Measurements from ENCODE around the gene SLC16A13. TPM values are rescaled to one million over a fixed set of nuclear protein-coding genes. Genes with fewer than 3 reads are reported as not detected.

SLC16A13 gene
- total and polyA plus RNA-seq, 4 donors: 2.3 to 43.2 (median 29.9) TPM

DNA sequence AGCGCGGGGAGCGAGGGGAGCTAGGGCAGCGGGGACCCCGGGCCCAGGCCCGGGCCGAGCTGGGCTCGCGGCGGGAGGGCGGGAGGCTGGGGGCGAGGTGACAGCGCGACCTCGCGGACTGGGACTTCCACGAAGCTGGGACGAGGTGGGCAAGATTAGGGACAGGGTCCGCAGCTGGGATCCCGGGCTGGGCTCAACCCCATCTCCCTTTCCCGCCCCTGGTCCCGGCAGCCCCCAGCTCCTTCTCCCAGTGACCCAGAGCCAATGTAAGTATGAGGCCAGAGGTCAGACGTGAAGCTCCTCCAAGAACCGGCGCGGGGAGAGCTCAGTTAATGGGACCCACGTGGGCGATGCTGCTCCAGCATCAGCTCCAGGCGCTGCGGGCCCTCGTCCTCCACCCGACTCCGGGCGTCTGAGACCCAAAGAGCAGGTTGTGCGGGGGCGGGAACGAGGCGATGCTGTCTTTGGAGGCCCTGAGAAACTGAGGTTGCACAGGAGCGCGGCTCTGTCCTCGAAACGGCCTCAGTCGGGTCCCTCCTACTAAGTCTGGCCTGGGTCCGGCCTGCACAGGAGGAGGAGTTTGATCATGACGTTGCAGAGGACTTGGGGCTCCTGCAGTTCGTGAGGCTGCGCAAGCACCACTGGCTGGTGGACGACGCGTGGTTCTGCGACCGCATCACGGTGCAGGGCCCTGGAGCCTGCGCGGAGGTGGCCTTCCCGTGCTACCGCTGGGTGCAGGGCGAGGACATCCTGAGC is 39.4 kb upstream of the SLC16A13 start:
- H3K27ac ChIP-seq (ENCODE audit: low read depth in 1 of 2, low read length in 2 of 2): no peak overlapping the region
- 63% methylated on average over 58 of the region's 58 CpGs for WGBS
- no peaks in the 10 kb centered on the region for H3K9me3 ChIP-seq (ENCODE audit: control insufficient read depth in 4 of 4, low read length in 3 of 4)
- DNase-seq (ENCODE audit: low spot score): no peak
- H3K4me3 ChIP-seq (ENCODE audit: low read depth in 1 of 3, low read length in 3 of 3): peak overlapping the region in 1 of 3 donors; percentile 43
- H3K36me3 ChIP-seq (ENCODE audit: control insufficient read depth in 4 of 4, insufficient read depth in 3 of 4, low read depth in 1 of 4, low read length in 3 of 4): peaks cover 2 to 19% (median 9%) of the 10 kb centered on the region in 4 donors
- no peak for TF ChIP-seq GABPA (IDR thresholded peaks at IDR 0.05 in 1 of 2, conservative IDR thresholded peaks at IDR 0.05 in 1 of 2)
- TF ChIP-seq SP1 (IDR thresholded peaks at IDR 0.05): no peak
- TF ChIP-seq, protein P1, sequence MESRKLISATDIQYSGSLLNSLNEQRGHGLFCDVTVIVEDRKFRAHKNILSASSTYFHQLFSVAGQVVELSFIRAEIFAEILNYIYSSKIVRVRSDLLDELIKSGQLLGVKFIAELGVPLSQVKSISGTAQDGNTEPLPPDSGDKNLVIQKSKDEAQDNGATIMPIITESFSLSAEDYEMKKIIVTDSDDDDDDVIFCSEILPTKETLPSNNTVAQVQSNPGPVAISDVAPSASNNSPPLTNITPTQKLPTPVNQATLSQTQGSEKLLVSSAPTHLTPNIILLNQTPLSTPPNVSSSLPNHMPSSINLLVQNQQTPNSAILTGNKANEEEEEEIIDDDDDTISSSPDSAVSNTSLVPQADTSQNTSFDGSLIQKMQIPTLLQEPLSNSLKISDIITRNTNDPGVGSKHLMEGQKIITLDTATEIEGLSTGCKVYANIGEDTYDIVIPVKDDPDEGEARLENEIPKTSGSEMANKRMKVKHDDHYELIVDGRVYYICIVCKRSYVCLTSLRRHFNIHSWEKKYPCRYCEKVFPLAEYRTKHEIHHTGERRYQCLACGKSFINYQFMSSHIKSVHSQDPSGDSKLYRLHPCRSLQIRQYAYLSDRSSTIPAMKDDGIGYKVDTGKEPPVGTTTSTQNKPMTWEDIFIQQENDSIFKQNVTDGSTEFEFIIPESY (IDR thresholded peaks at IDR 0.05): no peak
- TF ChIP-seq HNF4A (conservative IDR thresholded peaks at IDR 0.05): no peak
- no peak for TF ChIP-seq RAD21 (IDR thresholded peaks at IDR 0.05)
- TF ChIP-seq, protein P2, sequence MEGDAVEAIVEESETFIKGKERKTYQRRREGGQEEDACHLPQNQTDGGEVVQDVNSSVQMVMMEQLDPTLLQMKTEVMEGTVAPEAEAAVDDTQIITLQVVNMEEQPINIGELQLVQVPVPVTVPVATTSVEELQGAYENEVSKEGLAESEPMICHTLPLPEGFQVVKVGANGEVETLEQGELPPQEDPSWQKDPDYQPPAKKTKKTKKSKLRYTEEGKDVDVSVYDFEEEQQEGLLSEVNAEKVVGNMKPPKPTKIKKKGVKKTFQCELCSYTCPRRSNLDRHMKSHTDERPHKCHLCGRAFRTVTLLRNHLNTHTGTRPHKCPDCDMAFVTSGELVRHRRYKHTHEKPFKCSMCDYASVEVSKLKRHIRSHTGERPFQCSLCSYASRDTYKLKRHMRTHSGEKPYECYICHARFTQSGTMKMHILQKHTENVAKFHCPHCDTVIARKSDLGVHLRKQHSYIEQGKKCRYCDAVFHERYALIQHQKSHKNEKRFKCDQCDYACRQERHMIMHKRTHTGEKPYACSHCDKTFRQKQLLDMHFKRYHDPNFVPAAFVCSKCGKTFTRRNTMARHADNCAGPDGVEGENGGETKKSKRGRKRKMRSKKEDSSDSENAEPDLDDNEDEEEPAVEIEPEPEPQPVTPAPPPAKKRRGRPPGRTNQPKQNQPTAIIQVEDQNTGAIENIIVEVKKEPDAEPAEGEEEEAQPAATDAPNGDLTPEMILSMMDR (IDR thresholded peaks at IDR 0.05; ENCODE audit: low read depth, low read length, missing input control): no peak
- H3K4me1 ChIP-seq (ENCODE audit: control insufficient read depth in 4 of 4, insufficient read depth in 4 of 4, low read length in 3 of 4): peaks cover 2 to 10% (median 5%) of the 10 kb centered on the region in 4 donors
- H3K27me3 ChIP-seq (ENCODE audit: control insufficient read depth in 4 of 4, insufficient read depth in 4 of 4, low read length in 3 of 4): no peaks in the 10 kb centered on the region
- no peak overlapping the region for H3K9ac ChIP-seq (ENCODE audit: low read depth in 1 of 2, low read length in 2 of 2)

DNA sequence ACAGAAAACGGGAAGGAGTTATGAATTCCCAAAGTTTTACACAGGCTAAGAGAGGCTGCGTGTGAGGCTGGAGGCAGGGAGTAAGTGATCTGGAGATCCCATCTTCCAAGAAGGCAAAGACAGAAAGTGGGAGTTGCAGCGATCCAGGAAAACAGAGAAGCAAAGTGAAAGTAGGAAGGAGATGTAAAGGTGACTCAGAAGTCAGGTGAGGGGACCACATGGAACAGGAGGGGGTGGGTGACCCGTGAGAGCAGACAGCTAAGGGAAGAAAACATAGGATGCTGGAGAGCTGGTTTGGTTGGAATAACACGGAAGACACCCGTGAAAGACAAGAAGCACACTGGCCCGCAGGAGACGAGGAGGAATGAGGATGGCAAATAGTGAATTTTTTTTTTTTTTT is 38.6 kb upstream of the SLC16A13 start:
- Histone ChIP-seq H3K36me3 (ENCODE audit: control insufficient read depth in 4 of 4, insufficient read depth in 3 of 4, low read depth in 1 of 4, low read length in 3 of 4) (peaks cover 2 to 26% (median 16%) of the 10 kb centered on the region in 4 donors), H3K9ac (ENCODE audit: low read depth in 1 of 2, low read length in 2 of 2) (no peak overlapping the region), H3K4me3 (ENCODE audit: low read depth in 1 of 3, low read length in 3 of 3) (no peak overlapping the region), H3K9me3 (ENCODE audit: control insufficient read depth in 4 of 4, low read length in 3 of 4) (no peaks in the 10 kb centered on the region), H3K27ac (ENCODE audit: low read depth in 1 of 2, low read length in 2 of 2) (no peak overlapping the region), H3K4me1 (ENCODE audit: control insufficient read depth in 4 of 4, insufficient read depth in 4 of 4, low read length in 3 of 4) (peaks cover 2 to 10% (median 5%) of the 10 kb centered on the region in 4 donors), H3K27me3 (ENCODE audit: control insufficient read depth in 4 of 4, insufficient read depth in 4 of 4, low read length in 3 of 4) (no peaks in the 10 kb centered on the region)
- DNase-seq (ENCODE audit: low spot score): no peak
- 91% methylated on average over 8 of the region's 8 CpGs for WGBS
- TF ChIP-seq, protein P2 (IDR thresholded peaks at IDR 0.05; ENCODE audit: low read depth, low read length, missing input control): no peak
- TF ChIP-seq HNF4A (conservative IDR thresholded peaks at IDR 0.05) (no peak), SP1 (IDR thresholded peaks at IDR 0.05) (no peak), RAD21 (IDR thresholded peaks at IDR 0.05) (no peak)

DNA sequence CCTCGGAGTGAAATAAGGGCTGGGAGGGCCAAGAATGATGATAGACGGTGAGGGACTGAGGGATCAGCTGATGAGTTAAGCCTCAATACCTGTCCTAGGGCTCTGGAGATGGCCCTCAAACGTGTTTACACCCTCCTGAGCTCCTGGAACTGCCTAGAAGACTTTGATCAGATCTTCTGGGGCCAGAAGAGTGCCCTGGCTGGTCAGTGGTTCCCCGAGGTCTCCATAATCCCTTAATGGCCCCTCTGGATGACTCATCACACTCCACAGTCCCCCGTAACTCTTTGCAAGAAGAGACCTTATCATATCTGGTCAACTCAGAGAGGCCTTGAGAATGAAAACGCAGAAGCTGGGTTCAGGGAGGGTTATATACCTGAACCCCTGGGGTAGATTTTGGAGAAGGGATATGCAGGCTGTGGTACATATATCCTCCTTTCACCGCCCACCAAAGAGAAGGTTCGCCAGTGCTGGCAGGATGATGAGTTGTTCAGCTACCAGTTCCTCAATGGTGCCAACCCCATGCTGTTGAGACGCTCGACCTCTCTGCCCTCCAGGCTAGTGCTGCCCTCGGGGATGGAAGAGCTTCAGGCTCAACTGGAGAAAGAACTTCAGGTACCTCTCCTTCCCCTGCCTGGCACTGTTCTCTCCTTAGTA is 36.8 kb upstream of the SLC16A13 start:
- peaks cover 2 to 34% (median 23%) of the 10 kb centered on the region in 4 donors for H3K36me3 ChIP-seq (ENCODE audit: control insufficient read depth in 4 of 4, insufficient read depth in 3 of 4, low read depth in 1 of 4, low read length in 3 of 4)
- no peaks in the 10 kb centered on the region for H3K9me3 ChIP-seq (ENCODE audit: control insufficient read depth in 4 of 4, low read length in 3 of 4)
- WGBS: 88% methylated on average over 11 of the region's 11 CpGs

More for the DNA sequence above, 36.8 kb upstream of the SLC16A13 start:
- H3K9ac ChIP-seq (ENCODE audit: low read depth in 1 of 2, low read length in 2 of 2): no peak overlapping the region
- no peak overlapping the region for H3K4me3 ChIP-seq (ENCODE audit: low read depth in 1 of 3, low read length in 3 of 3)
- H3K4me1 ChIP-seq (ENCODE audit: control insufficient read depth in 4 of 4, insufficient read depth in 4 of 4, low read length in 3 of 4): peaks cover 2 to 10% (median 5%) of the 10 kb centered on the region in 4 donors
- no peak overlapping the region for H3K27ac ChIP-seq (ENCODE audit: low read depth in 1 of 2, low read length in 2 of 2)
- H3K27me3 ChIP-seq (ENCODE audit: control insufficient read depth in 4 of 4, insufficient read depth in 4 of 4, low read length in 3 of 4): no peaks in the 10 kb centered on the region
- DNase-seq (ENCODE audit: low spot score): no peak
- TF ChIP-seq HNF4A (conservative IDR thresholded peaks at IDR 0.05) (no peak), RAD21 (IDR thresholded peaks at IDR 0.05) (no peak), JUND (IDR thresholded peaks at IDR 0.05) (no peak), FOXA1 (IDR thresholded peaks at IDR 0.05) (no peak), FOXA2 (IDR thresholded peaks at IDR 0.05) (no peak), YY1 (IDR thresholded peaks at IDR 0.05) (no peak), GABPA (IDR thresholded peaks at IDR 0.05 in 1 of 2, conservative IDR thresholded peaks at IDR 0.05 in 1 of 2) (no peak), EGR1 (IDR thresholded peaks at IDR 0.05; ENCODE audit: low read depth in 2 of 2) (no peak), NR2F2 (IDR thresholded peaks at IDR 0.05) (no peak), TAF1 (conservative IDR thresholded peaks at IDR 0.05) (no peak), HNF4G (IDR thresholded peaks at IDR 0.05) (no peak)
- TF ChIP-seq, protein P2 (IDR thresholded peaks at IDR 0.05; ENCODE audit: low read depth, low read length, missing input control): no peak

Measured in liver (tissue), 9 donors.